K562 (cell line): ENCODE measurements around the gene SELENOM. TPM values are rescaled to one million over a fixed set of nuclear protein-coding genes. Genes with fewer than 3 reads are reported as not detected.

Experiments used
- ATAC-seq: fragments of 200-7000 bp; cut with Tn5 transposase; 3 replicates; pipeline ENCODE4 v1.9.1; 2020; ENCODE audit warnings: moderate library complexity
- BruUV-seq: library from RNA; stranded (reverse); fragments of 400-500 nt; replicated peaks from 2 replicates; lab custom pipeline; 2021; lab: Mats Ljungman, UMichigan
- CTCF ChIA-PET: fragments of 300-600 bp; formaldehyde crosslinking; extraction: SDS; loops from one replicate; lab custom pipeline; 2021; ENCODE audit warnings: low intra/inter-chr PET ratio; lab: Yijun Ruan, JAX
- POLR2A ChIA-PET: fragments of 300-600, 350-650 bp; sonication (Branson Sonifier 250); formaldehyde crosslinking; extraction: SDS; loops from one replicate; lab custom pipeline; 2021; ENCODE audit warnings: antibody characterized with exemption, inconsistent platforms; lab: Yijun Ruan, JAX
- DNase-seq, 4 experiments: peaks; one replicate each; pipeline versions ENCODE4 v3.0.0 to v3.0.0-alpha.2; 2011 to 2018; ENCODE audit warnings: low spot score in 3 of 4, mixed read lengths in 3 of 4; ENCODE audit errors: extremely low read depth in 1 of 4
- FAIRE-seq: peaks from 2 replicates; lab custom pipeline; 2011; peaks lifted over from hg19 to GRCh38; lab: Jason Lieb, UNC
- H2AFZ ChIP-seq: 2 replicates; pipeline ENCODE4 v1.6.0; 2011; ENCODE audit warnings: low read depth, low read length, control low read depth, inconsistent platforms
- H3K27ac ChIP-seq: fragments of 200-600 bp; 3 replicates; pipeline ENCODE4 v1.8.0; 2011; ENCODE audit warnings: low read depth, mild to moderate bottlenecking, control low read depth, inconsistent platforms, low read length, moderate library complexity, mixed read lengths; ENCODE audit errors: extremely low read depth
- H3K27me3 ChIP-seq, 2 experiments: fragments of 300-600 bp in 1 of 2; 2 replicates in 1 of 2; 3 replicates in 1 of 2; pipeline versions ENCODE4 v1.6.0 to v1.8.0; 2011; ENCODE audit warnings: inconsistent platforms in 2 of 2, low read length in 2 of 2, mild to moderate bottlenecking in 1 of 2, mixed read lengths in 1 of 2, moderate library complexity in 1 of 2; ENCODE audit not compliant: control insufficient read depth in 2 of 2, insufficient read depth in 2 of 2
- H3K36me3 ChIP-seq: fragments of 300-600 bp; 3 replicates; pipeline ENCODE4 v1.8.0; 2011; ENCODE audit warnings: mild to moderate bottlenecking, low read length, inconsistent platforms; ENCODE audit not compliant: control insufficient read depth, insufficient read depth
- H3K4me1 ChIP-seq, 2 experiments: fragments of 200-600 bp in 1 of 2; replicated peaks in 1 of 2; 2 replicates in 1 of 2; 3 replicates in 1 of 2; pipeline versions ENCODE4 v1.5.1 to v1.8.0; 2011; ENCODE audit warnings: inconsistent platforms in 2 of 2, low read length in 2 of 2, mild to moderate bottlenecking in 1 of 2, mixed read lengths in 1 of 2, moderate library complexity in 1 of 2; ENCODE audit not compliant: control insufficient read depth in 2 of 2, insufficient read depth in 2 of 2
- H3K4me2 ChIP-seq: 2 replicates; pipeline ENCODE4 v1.6.1; 2011; ENCODE audit warnings: low read length, control low read depth, inconsistent platforms, mixed read lengths; ENCODE audit not compliant: insufficient read depth
- H3K4me3 ChIP-seq: fragments of 200-600 bp; sonication (generic), shearing (Covaris generic); 2 replicates; pipeline ENCODE4 v1.5.1; 2016; ENCODE audit warnings: control low read depth, inconsistent platforms
- H3K79me2 ChIP-seq: fragments of 200-600 bp; 3 replicates; pipeline ENCODE4 v1.8.0; 2011; ENCODE audit warnings: low read length, inconsistent platforms; ENCODE audit not compliant: control insufficient read depth, insufficient read depth
- H3K9ac ChIP-seq, 2 experiments: 2 replicates each; pipeline versions ENCODE4 v1.6.0 to v1.6.1; 2011; ENCODE audit warnings: low read depth in 2 of 2, low read length in 2 of 2, control low read depth in 1 of 2, inconsistent platforms in 1 of 2, mild to moderate bottlenecking in 1 of 2, mixed read lengths in 1 of 2; ENCODE audit not compliant: insufficient read depth in 1 of 2
- H3K9me1 ChIP-seq: one replicate; pipeline ENCODE4 v1.6.0; 2011; ENCODE audit warnings: inconsistent platforms, mild to moderate bottlenecking, low read length, moderate library complexity; ENCODE audit not compliant: control insufficient read depth, insufficient read depth
- H3K9me3 ChIP-seq: replicated peaks from 2 replicates; pipeline ENCODE4 v1.5.1; 2011; ENCODE audit warnings: low read depth, low read length, inconsistent platforms; ENCODE audit not compliant: control insufficient read depth, insufficient read depth
- H4K20me1 ChIP-seq: replicated peaks from 2 replicates; pipeline ENCODE4 v1.6.1; 2011; ENCODE audit warnings: low read length, inconsistent platforms, mixed read lengths; ENCODE audit not compliant: control insufficient read depth, insufficient read depth
- CBFA2T3 ChIP-seq: fragments of 450-650 bp; IDR thresholded peaks from 2 replicates; pipeline ENCODE4 v1.6.1; 2017
- HDAC6 ChIP-seq: IDR thresholded peaks from 2 replicates; pipeline ENCODE4 v1.6.1; 2012; ENCODE audit warnings: low read depth, mild to moderate bottlenecking, control low read depth, inconsistent platforms, low read length, moderate library complexity
- MEF2D ChIP-seq: conservative IDR thresholded peaks from 2 replicates; pipeline ENCODE4 v1.6.1; 2016; ENCODE audit warnings: low read depth, missing genetic modification characterization, missing compliant biosample characterization
- MLLT1 ChIP-seq, 2 experiments: fragments of 450-650 bp; IDR thresholded peaks; 2 replicates each; pipeline ENCODE4 v1.6.1; 2016
- MTA1 ChIP-seq: fragments of 450-650 bp; IDR thresholded peaks from 2 replicates; pipeline ENCODE4 v1.6.1; 2017; ENCODE audit warnings: borderline replicate concordance
- PHB ChIP-seq: fragments of 250-450 bp; sonication (Bioruptor Pico); IDR thresholded peaks from 2 replicates; pipeline ENCODE4 v1.5.0; 2021
- POLR2B ChIP-seq: fragments of 450-650 bp; IDR thresholded peaks from 2 replicates; pipeline ENCODE4 v1.6.1; 2018; ENCODE audit warnings: low read depth; ENCODE audit not compliant: partially characterized antibody
- PREB ChIP-seq: sonication (generic); formaldehyde crosslinking; IDR thresholded peaks from 2 replicates; pipeline ENCODE4 v1.8.1; 2023; ENCODE audit warnings: mild to moderate bottlenecking, missing genetic modification reagents
- RBM14 ChIP-seq: fragments of 200-400 bp; formaldehyde crosslinking; IDR thresholded peaks from 2 replicates; pipeline ENCODE4 v1.6.1; 2018; ENCODE audit warnings: low read depth, mild to moderate bottlenecking, low read length, moderate library complexity, borderline replicate concordance; ENCODE audit not compliant: insufficient read depth
- RBM15 ChIP-seq: fragments of 200-400 bp; formaldehyde crosslinking; IDR thresholded peaks from 2 replicates; pipeline ENCODE4 v1.6.1; 2018; ENCODE audit warnings: mild to moderate bottlenecking, low read length, moderate library complexity; ENCODE audit not compliant: insufficient read depth
- STAT5A ChIP-seq: IDR thresholded peaks from 2 replicates; pipeline ENCODE4 v1.6.1; 2012; ENCODE audit warnings: low read length, inconsistent platforms, borderline replicate concordance
- XRCC5 ChIP-seq: fragments of 200-400 bp; formaldehyde crosslinking; IDR thresholded peaks from 2 replicates; pipeline ENCODE4 v1.6.1; 2017; ENCODE audit warnings: low read depth, mild to moderate bottlenecking, low read length
- ZEB2 ChIP-seq: fragments of 450-650 bp; IDR thresholded peaks from 2 replicates; pipeline ENCODE4 v1.6.1; 2016
- ZNF140 ChIP-seq: fragments of 250-450 bp; sonication (Bioruptor Pico); IDR thresholded peaks from 2 replicates; pipeline ENCODE4 v1.8.0; 2021; ENCODE audit warnings: moderate library complexity, mild to moderate bottlenecking, inconsistent platforms
- ZNF699 ChIP-seq: fragments of 250-450 bp; sonication (Bioruptor Pico); IDR thresholded peaks from 2 replicates; pipeline ENCODE4 v1.8.0; 2021; ENCODE audit warnings: mild to moderate bottlenecking, moderate library complexity; ENCODE audit not compliant: insufficient replicate concordance
- WGBS: fragments of 100-300 bp; shearing (Covaris generic); methylation state at CpG from one replicate; pipeline ENCODE4 v1.1.6; 2016; ENCODE audit warnings: low coverage, mixed read lengths; ENCODE audit not compliant: insufficient coverage; ENCODE audit errors: missing lambda C conversion rate; 5-methylcytosine and 5-hydroxymethylcytosine counted together
- in situ Hi-C: fragments of 300-500 bp; cut with MboI; formaldehyde crosslinking; loops from 4 replicates; pipeline ENCODE4 v1.15.0; 2018; ENCODE audit warnings: inconsistent platforms, mixed read lengths
- intact Hi-C: fragments of 100-400 bp; cut with micrococcal nuclease; formaldehyde crosslinking; loops from 2 replicates; pipeline ENCODE4 v1.14.2; 2022
- polyA plus RNA-seq, 8 experiments: library from polyadenylated mRNA; depleted of rRNA in 4 of 8; stranded (reverse) in 5 of 8; unstranded in 3 of 8; fragments of >200 nt; fragmentation: Nextera tagmentation in 2 of 8; fragmentation: Illumina TruSeq in 1 of 8; extraction: Ambion mirVana in 2 of 8; extraction: Trizol in 1 of 8; gene quantifications; 2 replicates each; pipeline versions ENCODE4 v1.2.1 to v1.2.3, GENCODE V29; 2011 to 2014; ENCODE audit warnings: inconsistent platforms in 1 of 8, missing spikeins in 1 of 8
- total RNA-seq, 7 experiments: library from RNA; depleted of rRNA in 6 of 7; stranded (reverse); fragments of >200 nt in 6 of 7; fragmentation: Illumina TruSeq in 2 of 7; extraction: Trizol in 2 of 7; gene quantifications; 2 replicates each; pipeline versions ENCODE4 v1.2.1 to v1.2.3, GENCODE V29; 2011 to 2021; ENCODE audit warnings: low replicate concordance in 1 of 7
- TF ChIP-seq, protein P1 (sequence below): fragments of 450-650 bp; IDR thresholded peaks from 2 replicates; pipeline ENCODE4 v1.6.1; 2016; ENCODE audit warnings: borderline replicate concordance
- TF ChIP-seq, protein P2 (sequence below): sonication (generic); formaldehyde crosslinking; IDR thresholded peaks from 2 replicates; pipeline ENCODE4 v1.8.1; 2023; ENCODE audit warnings: mild to moderate bottlenecking, missing genetic modification reagents

SELENOM gene
- total and polyA plus RNA-seq, 9 of the 15 experiments (the other 6 are each of a cell fraction or from before 2014, with no cell fraction given), result 1.2 to 10.6 (median 3.7) TPM

DNA sequence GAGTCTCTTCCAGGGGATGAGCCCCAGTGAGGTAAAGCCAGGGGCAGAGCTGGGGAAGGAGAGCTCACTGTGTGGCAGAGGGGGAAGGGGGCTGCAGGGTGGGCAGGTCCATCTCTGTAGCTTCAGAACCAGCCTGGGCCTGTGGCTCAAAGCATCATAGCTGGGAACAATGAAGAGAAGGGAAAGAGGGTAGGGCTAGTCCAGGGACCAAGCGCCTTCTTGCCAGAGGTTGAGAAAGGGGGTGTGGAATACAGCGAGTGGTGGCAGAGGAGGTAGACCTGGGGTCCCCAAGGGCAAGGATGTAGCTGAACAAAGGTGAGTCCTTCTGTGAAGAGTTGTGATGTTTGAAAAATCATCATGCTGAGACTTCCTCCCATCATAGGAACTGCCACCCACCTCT lies 34.2 kb upstream of the SELENOM start:
- TF ChIP-seq PREB, result no peak
- TF ChIP-seq MTA1, result no peak
- no peak for TF ChIP-seq RBM14
- no peak for TF ChIP-seq ZNF140
- no peak for TF ChIP-seq XRCC5
- no peak for TF ChIP-seq PHB
- TF ChIP-seq STAT5A, result no peak
- TF ChIP-seq, protein P1, sequence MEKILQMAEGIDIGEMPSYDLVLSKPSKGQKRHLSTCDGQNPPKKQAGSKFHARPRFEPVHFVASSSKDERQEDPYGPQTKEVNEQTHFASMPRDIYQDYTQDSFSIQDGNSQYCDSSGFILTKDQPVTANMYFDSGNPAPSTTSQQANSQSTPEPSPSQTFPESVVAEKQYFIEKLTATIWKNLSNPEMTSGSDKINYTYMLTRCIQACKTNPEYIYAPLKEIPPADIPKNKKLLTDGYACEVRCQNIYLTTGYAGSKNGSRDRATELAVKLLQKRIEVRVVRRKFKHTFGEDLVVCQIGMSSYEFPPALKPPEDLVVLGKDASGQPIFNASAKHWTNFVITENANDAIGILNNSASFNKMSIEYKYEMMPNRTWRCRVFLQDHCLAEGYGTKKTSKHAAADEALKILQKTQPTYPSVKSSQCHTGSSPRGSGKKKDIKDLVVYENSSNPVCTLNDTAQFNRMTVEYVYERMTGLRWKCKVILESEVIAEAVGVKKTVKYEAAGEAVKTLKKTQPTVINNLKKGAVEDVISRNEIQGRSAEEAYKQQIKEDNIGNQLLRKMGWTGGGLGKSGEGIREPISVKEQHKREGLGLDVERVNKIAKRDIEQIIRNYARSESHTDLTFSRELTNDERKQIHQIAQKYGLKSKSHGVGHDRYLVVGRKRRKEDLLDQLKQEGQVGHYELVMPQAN, result no peak
- TF ChIP-seq, protein P2, sequence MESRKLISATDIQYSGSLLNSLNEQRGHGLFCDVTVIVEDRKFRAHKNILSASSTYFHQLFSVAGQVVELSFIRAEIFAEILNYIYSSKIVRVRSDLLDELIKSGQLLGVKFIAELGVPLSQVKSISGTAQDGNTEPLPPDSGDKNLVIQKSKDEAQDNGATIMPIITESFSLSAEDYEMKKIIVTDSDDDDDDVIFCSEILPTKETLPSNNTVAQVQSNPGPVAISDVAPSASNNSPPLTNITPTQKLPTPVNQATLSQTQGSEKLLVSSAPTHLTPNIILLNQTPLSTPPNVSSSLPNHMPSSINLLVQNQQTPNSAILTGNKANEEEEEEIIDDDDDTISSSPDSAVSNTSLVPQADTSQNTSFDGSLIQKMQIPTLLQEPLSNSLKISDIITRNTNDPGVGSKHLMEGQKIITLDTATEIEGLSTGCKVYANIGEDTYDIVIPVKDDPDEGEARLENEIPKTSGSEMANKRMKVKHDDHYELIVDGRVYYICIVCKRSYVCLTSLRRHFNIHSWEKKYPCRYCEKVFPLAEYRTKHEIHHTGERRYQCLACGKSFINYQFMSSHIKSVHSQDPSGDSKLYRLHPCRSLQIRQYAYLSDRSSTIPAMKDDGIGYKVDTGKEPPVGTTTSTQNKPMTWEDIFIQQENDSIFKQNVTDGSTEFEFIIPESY (CRISPR knock-in tag), result no peak
- TF ChIP-seq RBM15, result no peak
- no peak for TF ChIP-seq POLR2B
- TF ChIP-seq CBFA2T3, result no peak
- TF ChIP-seq ZEB2, result no peak
- TF ChIP-seq MLLT1 (IDR thresholded peaks at IDR 0.05), result no peak
- no peak for TF ChIP-seq MEF2D (tag)
- no peak for TF ChIP-seq HDAC6
- no peak for TF ChIP-seq ZNF699 (CRISPR knock-in tag)
- DNase-seq (no peak), FAIRE-seq (no peak), ATAC-seq (no peak)
- in situ Hi-C loops (loop anchor here (5.0 kb wide), 1 partner anchor 39 kb away; no protein-coding TSS in a partner anchor), intact Hi-C loops (no loop called here)
- ChIA-PET POLR2A (interaction anchor here (1.2 kb wide), 1 partner anchor 143 kb away, joined by 4 read pairs; no protein-coding TSS in a partner anchor), CTCF (no interaction called here)
- 38% methylated on average over 2 of the region's 2 CpGs for WGBS
- Histone ChIP-seq H3K4me2 (no peak overlapping the region), H3K27ac (no peak overlapping the region), H4K20me1 (no peaks in the 10 kb centered on the region), H2AFZ (no peak overlapping the region), H3K27me3 (no peaks in the 10 kb centered on the region; a peak in 1 of 5 replicates), H3K4me3 (no peak overlapping the region), H3K9me1 (no peaks in the 10 kb centered on the region), H3K9ac (no peak overlapping the region), H3K9me3 (no peaks in the 10 kb centered on the region), H3K4me1 (peaks cover 0 to 13% of the 10 kb centered on the region in 2 experiments; a peak in 3 of 5 replicates), H3K36me3 (no peaks in the 10 kb centered on the region), H3K79me2 (no peaks in the 10 kb centered on the region)
- no TSS peak for BruUV-seq
